SH-SY5Y (cell line): Measurements from ENCODE around the gene ABCD1.

Experiments
- GATA2 ChIP-seq: IDR thresholded peaks from 2 replicates; pipeline ENCODE4 v1.6.1; 2011; ENCODE audit warnings: mild to moderate bottlenecking, low read depth, low read length
- GATA3 ChIP-seq: IDR thresholded peaks from 2 replicates; pipeline ENCODE4 v1.6.1; 2011; ENCODE audit warnings: low read depth, mild to moderate bottlenecking, low read length, moderate library complexity

DNA sequence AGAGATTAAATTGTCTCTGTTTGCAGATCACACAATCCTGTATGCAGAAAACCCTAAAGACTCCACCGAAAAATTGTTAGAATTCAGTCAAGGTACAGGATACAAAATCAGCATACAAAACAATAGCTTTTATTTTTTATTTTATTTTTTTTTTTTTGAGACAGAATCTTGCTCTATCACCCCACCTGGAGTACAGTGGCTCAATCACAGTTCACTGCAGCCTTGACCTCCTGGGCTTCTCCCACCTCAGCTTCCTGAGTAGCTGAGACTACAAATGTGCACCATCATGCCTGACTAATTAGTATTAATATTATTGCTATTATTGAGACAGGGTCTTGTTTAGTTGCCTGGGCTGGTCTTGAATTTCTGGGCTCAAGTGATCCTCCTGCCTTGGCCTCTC lies 30.5 kb downstream of the ABCD1 start:
- TF ChIP-seq GATA2: no peak
- TF ChIP-seq GATA3: no peak
